GM21528 (cell line): ENCODE data around the gene TUBA4B.
"Not testable (repeated sequence)": the region's sequence is repeated elsewhere in the genome, so short reads cannot be mapped to it uniquely, and the experiment has no call there.

Source experiments
- ATAC-seq: cut with Tn5 transposase; IDR thresholded peaks from one replicate; pipeline ENCODE4 v1.9.1; 2021; ENCODE audit warnings: mild to moderate bottlenecking, moderate library complexity; ENCODE audit not compliant: unreplicated experiment, low FRiP score

Gene TUBA4B

DNA sequence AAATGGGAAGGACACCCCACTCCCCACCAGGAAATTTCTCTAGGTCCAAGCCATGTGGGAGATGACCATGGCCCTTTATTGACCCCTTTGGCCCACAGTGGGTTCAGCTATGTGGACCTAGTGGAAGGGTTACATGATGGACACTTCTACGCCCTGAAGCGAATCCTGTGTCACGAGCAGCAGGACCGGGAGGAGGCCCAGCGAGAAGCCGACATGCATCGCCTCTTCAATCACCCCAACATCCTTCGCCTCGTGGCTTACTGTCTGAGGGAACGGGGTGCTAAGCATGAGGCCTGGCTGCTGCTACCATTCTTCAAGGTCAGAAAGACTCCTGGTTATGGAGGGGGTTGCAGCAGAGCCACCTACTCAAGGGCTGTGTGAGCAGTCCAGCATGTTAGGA lies 6.5 kb upstream of the TUBA4B start:
- no peak for ATAC-seq

DNA sequence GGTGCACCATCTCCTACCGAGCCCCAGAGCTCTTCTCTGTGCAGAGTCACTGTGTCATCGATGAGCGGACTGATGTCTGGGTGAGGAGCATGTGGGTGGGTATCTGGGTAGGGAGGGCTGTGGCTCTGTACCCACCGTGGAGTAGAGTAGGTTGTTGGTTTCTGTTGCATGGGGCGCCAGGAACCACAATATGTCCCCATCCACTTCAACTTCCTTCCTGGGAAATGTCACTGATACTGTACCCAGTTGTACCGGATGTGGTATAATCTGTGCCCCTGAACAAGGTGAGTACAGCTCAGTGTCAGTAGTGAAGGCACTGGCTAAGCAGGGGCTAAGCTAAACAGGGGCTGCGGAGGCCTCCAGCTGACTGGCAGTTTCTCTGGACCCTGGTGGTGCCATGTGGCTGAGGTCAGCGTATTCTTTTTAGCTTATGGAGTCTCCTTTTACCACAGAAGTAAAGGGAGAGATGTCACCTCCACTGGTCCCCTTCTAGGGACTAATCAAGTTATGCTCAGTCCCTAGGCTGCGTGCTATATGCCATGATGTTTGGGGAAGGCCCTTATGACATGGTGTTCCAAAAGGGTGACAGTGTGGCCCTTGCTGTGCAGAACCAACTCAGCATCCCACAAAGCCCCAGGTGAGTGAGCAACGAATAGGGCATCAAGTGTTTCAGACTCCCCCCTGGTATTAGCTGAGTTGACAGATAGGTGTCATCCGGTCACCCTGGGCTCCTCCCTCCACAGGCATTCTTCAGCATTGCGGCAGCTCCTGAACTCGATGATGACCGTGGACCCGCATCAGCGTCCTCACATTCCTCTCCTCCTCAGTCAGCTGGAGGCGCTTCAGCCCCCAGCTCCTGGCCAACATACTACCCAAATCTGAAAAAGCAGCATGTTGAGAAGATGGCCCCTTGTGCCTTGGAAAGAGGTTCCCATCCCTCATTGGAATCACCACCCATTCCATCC lies 5.1 kb upstream of the TUBA4B start:
- no peak for ATAC-seq

DNA sequence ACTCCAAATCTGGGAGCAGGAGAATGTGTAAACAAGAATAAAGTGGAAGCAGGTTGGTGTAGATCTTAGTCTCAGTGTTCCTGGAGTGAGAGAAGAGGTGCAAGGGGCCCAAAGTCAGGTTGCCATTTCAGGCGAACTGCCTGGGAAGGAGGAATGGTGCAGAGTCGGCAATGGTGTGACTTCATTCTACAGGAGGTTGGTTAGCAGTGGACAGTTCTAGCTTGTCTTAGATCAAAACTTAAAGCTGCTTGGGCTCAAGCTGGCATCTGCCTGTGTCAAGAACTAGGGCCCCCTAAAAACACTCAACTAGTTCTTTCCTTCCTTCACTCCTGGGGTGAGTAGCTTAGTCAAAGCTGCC lies 4.2 kb upstream of the TUBA4B start:
- ATAC-seq, result no peak

DNA sequence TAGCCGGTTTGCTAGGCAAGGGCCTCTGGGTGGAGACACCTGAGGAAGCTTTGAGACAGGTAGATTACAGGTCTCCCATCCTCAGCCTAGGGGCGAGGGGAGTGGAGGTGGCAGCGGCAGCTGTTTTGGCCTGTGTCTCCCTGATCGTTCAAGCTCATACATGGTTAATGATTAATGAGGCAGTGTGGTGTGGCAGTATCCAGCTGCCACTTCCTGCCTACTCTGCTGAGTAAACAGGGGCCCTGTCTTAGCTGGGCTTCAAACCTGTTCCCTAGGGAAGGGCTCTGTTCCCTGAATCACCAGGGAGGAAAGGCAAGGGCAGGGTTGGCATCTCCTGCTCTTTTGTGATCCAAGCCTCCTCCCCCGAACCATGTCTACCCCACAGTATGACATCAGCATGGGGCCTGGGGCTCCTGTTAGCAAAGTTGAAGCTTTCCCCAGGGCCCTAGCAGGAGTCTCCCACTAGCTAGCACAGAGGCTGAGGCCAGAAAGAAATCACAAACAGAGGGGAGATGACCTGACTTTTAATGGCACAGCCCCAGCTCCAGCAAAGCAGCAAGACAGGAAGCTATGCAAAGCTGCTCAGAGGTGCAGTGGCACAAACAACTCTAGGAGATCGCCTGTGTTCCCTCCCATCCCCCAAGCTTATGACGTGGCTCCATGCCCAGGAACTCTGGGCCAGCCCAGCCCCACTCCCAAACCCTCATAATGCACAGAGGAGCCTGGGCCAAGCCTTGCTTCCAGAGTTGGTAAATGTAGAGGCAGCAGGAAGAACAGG lies 3.7 kb upstream of the TUBA4B start:
- peak; percentile 36 for ATAC-seq

DNA sequence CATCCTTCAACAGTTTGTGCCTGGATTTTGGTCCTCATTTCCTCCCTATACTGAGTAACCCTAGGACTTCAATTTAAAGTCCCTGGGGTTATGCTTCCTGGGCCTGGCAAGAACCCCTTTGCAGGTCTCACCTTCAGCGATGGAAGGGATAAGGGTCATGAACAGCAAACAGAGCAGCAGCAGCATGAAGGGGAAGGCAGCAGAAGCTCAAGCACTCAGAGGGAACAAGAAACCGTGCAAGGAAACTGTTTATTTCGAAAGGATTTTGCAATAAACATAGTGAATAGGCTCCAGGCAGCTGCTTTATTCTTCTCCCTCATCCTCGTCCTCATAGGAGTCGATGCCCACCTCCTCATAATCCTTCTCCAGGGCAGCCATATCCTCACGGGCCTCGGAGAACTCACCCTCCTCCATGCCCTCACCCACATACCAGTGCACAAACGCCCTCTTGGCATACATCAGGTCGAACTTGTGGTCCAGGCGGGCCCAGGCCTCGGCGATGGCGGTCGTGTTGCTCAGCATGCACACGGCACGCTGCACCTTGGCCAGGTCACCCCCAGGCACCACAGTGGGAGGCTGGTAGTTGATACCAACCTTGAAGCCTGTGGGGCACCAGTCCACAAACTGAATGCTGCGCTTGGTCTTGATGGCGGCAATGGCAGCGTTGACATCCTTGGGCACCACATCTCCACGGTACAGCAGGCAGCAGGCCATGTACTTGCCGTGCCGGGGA lies 2.8 kb upstream of the TUBA4B start:
- no peak for ATAC-seq

DNA sequence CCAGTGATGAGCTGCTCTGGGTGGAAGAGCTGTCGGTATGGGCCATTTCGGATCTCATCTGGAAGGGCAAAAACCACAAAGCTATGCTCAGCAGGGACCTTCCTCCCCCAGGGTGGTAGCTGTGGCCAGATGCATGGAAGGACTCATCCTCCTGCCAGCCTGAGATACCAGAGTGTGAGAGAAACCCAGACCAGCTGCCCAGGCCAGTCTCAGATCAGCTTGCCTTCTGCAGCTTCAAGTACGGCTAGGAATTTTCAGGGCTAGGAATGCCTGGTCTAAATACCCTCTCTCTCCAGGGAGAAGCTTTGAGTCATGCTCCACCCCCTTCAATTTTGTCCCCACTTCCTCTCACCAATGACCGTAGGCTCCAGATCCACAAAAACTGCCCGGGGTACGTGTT lies 1.4 kb upstream of the TUBA4B start:
- ATAC-seq, result no peak

DNA sequence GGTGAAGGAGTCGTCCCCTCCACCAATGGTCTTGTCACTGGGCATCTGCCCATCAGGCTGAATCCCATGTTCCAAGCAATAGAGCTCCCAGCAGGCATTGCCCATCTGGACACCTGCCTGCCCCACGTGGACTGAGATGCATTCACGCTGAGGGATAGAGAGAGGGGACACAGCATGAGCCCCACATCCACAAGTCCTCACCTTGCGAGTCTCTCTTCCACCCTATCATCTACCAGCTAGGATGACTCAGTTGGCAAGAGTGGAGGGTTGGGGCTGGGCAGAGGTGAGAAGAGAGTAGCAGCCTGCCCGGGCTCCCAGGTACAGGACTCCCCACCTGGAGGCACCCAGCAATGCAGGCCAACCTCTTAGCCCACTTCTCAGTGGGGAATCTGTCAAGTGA lies 959 bp upstream of the TUBA4B start:
- ATAC-seq, result no peak

DNA sequence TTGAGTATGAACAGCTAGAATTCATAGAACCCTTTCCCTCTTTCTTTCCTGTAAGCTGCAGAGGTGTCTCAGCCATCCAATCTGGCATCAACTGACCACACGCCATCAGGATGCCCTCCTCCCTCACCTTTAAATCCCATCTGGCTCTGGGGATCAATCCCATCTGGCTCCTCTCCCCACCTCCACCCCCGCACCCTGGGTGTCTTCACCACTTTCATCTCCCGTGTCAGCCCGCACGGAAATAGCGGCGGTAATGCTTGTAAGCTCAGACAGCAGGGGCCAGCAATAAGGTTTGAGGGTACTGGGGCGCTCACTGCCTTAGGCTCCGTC lies 508 bp upstream of the TUBA4B start:
- ATAC-seq, result no peak

DNA sequence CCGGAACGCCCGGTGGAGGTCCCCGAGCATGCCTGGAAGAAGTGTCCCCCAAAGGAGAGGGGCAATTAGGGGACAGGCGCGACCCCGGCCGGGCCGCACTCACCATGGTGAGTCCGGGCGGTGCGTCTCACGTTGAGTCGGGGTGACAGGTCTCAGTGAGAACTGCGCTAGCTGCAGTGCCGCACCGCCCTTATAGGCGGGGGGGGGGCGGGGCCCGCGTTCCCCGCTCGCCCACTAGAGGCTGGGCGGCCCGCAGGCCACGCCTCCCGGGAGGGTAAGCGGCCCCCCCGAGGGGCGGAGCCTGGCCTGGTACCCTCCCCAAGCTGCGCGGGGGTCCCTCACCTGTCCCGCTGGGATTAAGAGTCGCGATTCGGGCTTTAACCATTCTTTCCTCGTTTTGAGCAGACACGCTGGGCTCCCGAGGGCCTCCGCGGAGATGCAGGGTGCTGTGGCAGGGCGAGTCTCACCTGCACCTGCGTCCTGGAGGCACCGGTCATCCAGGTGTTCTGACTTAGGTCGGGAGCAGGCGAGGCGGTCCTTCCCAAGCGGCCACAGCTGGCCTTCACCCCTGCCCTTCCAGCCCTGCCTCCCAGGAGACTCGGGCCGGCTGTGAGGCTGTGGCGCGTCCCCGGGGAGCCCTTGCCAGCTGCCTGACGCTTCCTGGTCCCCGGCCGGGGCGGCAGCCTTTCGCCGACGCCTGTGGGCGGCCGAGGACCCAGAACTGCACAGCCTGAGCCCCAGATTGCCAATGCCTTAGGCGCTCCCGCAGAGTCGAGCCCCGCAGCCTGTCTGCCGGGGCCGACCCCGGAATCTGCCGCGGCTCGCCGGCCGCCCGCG lies 928 bp downstream of the TUBA4B start, which contains the start of gene TUBA4A:
TSS of gene TUBA4A (minus strand) at position 166 of the 837 bp plus-strand sequence. CDS start at position 106, 60 bp downstream.
- peak; percentile 59 for ATAC-seq

DNA sequence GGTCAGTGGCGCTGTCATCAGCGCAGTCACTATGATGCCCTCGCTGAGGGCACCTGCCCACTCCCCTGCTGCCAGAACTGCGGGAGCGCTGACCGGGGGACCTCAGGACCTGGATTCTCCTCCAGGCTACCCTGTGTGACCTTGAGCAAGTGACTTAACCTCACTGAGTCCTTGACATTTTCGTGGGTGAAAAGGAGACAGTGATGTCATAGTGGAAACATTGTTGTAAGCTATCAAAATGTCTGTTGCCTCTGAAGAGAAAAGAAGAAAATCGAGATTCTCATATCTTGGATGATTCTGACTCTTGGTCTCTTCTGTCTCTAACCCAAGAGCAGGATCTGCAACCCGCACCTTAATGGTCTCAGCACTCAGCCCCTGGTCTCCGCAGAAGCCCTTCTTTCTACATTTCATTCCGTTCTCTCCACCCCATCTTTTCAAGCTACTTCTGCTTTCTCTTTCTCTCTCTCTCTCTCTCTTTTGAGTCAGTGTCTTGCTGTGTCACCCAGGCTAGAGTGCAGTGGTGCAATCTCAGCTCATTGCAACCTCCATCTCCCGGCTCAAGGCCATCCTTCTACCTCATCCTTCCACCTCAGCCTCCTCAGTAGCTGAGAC lies 1.7 kb downstream of the TUBA4B start:
- peak; percentile 24 for ATAC-seq

DNA sequence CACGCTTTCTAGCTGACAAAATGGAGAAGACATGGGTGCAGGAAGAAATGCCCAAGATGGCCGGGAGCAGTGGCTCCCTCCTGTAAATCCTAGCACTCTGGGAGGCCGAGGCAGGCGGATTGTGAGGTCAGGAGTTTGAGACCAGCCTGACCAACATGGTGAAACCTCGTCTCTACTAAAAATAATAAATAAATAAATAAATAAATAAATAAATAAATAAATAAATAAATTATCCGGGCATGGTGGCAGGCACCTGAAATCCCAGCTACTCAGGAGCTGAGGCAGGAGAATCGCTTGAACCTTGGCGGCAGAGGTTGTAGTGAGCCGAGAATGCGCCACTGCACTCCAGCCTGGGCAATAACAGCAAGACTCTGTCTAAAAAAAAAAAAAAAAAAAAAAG lies 5.9 kb downstream of the TUBA4B start:
- not testable (repeated sequence) for ATAC-seq

DNA sequence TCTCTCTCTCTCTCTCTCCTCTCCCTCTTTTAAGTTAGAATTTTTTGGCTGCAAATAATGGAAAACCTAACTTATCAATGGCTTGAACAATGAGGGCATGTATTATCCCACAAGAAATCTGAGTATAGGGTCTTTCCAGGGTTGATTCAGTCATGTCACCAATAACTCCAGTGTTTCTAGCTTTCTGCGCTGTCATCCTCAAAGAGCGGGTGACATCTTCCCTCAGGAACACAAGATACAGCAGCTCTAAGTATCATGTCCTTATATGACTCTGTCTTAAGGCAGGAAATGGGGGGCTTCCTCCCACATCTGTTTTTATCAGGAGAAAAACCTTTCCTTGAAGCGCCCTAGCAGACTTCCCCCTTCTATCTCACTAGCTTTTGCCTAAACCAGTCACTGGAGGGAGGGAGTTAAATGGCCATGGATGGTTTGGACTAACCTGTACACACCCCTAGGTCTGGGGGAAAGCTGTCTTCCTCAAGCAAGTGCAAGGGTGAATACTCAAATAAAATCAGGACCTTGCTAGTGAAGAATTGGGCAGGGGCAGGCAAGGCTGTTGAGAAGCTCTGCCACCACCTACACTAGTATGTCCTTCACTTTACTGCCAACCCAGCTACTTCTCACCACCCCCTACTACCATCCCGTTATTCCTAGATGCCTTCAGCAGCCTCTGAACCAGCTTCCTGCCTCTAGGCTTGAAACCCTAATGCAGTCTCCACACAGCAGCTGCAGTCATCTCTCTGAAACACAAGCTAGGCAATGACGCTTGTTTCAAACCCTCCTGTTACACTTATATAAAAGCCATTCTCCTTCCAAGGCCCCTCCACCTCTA lies 8.2 kb downstream of the TUBA4B start:
- no peak for ATAC-seq

DNA sequence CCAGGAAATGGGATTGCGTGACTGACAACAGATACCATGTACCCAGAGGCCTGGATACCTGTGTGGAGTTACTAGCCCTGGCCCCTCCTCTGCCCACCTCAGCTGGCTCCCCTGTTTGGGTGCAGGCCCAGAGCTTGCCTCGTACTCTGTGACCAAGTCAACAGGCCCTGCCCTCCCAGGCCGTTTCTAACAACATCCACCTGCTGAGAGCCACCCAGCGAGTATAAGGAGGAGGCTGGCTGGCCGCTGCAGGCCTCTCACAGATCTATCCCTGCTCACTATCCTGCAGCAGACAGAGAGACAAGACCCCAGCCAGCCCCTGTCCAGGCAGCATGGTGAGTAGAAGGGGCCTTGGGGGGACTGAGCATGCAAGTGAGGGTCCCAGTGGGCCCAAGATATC lies 13.2 kb downstream of the TUBA4B start:
- ATAC-seq, result no peak

DNA sequence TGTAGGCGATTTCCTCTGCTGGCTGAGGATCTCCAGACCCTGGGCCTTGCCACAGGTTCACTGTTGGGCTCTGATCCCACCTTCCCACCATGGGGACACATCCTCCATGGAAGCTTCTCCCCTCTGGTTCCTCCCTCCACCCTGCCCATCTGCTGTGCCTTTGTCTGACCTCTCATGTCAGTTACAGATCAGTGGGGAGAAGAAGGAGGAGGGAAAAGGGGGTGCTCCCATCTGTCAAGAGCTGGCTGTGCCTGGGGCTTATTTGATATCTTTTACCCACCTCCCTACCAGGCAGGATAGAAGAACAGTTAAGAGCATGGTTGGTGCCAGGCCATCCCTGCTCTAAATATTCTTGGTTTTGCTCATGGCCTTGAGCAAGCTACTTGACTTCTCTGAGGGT lies 13.8 kb downstream of the TUBA4B start:
- no peak for ATAC-seq

DNA sequence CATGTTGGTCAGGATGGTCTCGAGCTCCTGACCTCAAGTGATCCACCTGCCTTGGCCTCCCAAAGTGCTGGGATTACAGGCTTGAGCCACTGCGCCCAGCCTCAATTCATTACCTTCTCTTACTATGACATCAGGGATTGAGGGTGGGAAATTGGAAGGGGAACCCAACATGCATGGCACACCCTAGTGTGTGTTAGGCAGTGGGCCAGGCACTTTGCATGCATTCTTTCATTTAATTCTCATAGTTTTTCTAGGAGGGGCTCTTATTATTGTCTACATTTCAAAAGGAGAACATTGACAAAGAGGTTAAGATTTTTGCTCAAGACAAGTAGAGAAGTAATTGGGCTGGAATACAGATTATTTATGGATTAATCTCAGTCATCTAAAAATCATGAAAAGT lies 15.3 kb downstream of the TUBA4B start:
- no peak for ATAC-seq

DNA sequence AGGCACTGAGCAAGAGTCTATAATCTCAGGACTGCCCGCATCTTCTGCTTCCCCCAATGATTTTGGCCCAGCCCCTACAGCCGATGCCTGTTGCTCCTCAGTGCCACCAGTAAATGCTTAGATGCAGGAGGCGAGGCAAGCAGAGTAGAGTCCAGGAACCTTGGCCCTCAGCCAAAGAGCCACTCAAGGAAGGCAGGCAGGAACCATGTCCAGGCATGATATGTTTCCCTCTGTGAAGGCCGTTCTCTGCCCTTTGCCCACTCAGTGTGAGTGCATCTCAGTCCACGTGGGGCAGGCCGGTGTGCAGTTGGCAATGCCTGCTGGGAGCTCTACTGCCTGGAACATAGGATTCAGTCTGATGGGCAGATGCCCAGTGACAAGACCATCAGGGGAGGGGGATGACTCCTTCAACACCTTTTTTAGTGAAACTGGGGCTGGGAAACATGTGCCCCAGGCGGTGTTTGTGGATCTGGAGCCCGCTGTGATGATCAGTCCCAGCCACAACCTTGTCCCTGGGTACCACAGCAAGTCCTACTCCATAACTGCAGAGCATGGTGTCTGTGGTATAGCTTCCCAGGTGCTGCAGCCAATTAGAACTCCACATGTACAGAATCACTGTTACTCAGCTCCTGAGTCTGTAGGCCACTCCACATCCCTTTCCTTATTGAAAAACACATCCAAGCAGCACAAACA lies 16.5 kb downstream of the TUBA4B start:
- no peak for ATAC-seq

DNA sequence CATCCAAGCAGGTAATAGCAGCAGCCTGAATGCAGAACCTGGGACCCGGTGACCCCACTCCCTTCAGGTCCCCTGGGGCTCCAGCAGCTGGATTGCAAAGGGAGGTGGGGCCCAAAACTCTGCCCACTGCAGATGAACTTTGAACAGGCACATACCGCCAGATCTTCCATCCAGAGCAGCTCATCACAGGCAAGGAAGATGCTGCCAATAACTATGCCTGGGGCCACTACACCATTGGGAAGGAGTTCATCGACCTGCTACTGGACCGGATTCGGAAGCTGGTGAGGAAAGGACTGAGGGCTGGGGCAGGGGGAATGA lies 17.0 kb downstream of the TUBA4B start:
- no peak for ATAC-seq

DNA sequence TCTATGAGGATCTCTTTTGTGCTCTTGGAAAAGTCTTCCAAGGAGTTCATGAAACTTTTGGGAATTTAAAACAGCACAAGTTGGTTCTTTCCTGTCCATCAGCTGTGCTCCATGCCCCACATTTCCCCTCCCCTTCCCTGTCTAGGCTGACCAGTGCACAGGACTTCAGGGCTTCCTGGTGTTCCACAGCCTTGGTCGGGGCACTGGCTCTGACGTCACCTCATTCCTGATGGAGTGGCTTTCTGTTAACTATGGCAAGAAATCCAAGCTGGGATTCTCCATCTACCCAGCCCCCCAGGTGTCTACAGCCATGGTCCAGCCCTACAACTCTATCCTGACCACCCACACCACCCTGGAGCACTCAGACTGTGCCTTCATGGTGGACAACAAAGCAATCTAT lies 18.0 kb downstream of the TUBA4B start:
- no peak for ATAC-seq

DNA sequence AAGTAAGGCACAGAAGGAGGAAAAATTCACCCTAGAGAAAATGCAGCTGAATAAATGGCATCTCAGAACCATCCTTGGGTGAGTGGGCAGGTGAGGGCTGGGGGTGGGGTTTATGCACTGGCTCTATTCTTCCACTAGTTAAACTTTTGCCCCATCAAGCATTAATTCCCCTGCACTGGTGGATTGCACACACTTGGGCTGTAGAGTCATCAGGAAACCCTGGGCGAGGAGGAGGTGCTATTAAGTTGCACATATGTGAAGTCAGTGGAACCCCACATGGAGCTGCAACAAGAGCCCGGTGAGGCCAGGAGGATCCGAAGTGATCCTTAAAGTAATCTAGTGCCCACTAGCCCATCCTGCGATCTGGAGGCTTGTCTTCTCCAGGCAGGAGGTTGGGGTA lies 19.3 kb downstream of the TUBA4B start:
- ATAC-seq, result no peak
